ENCODE results near the gene ATP5F1B. TPM values are rescaled to one million over a fixed set of nuclear protein-coding genes. Genes with fewer than 3 reads are reported as not detected.
"Not testable (repeated sequence)": the region's sequence is repeated elsewhere in the genome, so short reads cannot be mapped to it uniquely, and the experiment has no call there.

The ATP5F1B gene
- total and polyA plus RNA-seq, 7 donors: 414 to 1,730 (median 487) TPM

DNA sequence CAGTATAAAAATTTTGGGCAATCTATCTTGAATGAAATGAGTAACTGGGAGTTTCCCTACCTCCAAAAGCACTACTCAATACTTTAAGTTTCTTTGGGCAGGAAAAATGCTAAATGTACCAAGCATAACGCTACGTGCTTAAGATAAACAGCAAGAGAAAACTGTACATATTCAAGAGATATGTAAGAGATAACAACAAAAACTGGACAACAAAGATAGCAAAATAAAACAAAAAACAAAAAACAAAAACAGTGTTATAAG, 22.3 kb upstream of the ATP5F1B start:
- WGBS, 2 donors: 89 to 90% methylated on average over 2 of the region's 2 CpGs
- H3K36me3 ChIP-seq: peaks cover 11 to 96% (median 60%) of the 10 kb centered on the region in 4 donors
- no peak overlapping the region for H3K4me3 ChIP-seq
- no peak for DNase-seq
- H3K27me3 ChIP-seq: no peaks in the 10 kb centered on the region
- no peak overlapping the region for H3K27ac ChIP-seq
- no peak for TF ChIP-seq POLR2AphosphoS5 (IDR thresholded peaks at IDR 0.05)
- TF ChIP-seq EP300 (IDR thresholded peaks at IDR 0.05): no peak
- TF ChIP-seq, protein P1, sequence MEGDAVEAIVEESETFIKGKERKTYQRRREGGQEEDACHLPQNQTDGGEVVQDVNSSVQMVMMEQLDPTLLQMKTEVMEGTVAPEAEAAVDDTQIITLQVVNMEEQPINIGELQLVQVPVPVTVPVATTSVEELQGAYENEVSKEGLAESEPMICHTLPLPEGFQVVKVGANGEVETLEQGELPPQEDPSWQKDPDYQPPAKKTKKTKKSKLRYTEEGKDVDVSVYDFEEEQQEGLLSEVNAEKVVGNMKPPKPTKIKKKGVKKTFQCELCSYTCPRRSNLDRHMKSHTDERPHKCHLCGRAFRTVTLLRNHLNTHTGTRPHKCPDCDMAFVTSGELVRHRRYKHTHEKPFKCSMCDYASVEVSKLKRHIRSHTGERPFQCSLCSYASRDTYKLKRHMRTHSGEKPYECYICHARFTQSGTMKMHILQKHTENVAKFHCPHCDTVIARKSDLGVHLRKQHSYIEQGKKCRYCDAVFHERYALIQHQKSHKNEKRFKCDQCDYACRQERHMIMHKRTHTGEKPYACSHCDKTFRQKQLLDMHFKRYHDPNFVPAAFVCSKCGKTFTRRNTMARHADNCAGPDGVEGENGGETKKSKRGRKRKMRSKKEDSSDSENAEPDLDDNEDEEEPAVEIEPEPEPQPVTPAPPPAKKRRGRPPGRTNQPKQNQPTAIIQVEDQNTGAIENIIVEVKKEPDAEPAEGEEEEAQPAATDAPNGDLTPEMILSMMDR (IDR thresholded peaks at IDR 0.05): no peak
- H3K9me3 ChIP-seq: no peaks in the 10 kb centered on the region
- H3K4me1 ChIP-seq: peaks cover 0 to 25% (median 20%) of the 10 kb centered on the region in 4 donors
- intact Hi-C loops (cut with DNase I): no loop called here

DNA sequence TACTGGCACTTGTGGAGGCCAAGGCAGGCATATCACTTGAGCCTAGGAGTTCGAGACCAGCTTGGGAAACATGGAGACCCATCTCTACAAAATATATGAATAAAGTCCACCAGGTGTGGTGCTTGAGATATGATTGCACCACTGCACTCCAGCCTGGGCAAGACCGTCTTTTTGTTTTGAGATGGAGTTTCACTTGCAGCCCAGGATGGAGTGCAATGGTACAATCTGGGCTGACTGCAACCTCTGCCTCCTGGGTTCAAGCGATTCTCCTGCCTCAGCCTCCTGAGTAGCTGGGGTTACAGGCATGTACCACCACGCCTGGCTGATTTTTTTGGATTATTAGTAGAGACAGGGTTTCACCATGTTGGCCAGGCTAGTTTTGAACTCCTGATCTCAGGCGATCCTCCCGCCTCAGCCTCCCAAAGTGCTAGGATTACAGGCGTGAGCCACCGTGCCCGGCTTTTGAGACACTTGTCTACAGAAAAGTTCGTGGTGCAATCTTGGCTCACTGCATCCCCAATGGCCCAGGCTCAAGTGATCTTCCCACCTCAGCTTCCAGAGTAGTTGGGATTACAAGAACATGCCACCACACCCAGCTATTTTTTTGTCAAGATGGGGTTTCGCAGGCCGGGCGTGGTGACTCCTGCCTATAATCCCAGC, 16.3 kb upstream of the ATP5F1B start:
- WGBS, 2 donors: 91 to 93% methylated on average over 13 of the region's 13 CpGs
- no peak overlapping the region for H3K27ac ChIP-seq
- peaks cover 0 to 53% (median 26%) of the 10 kb centered on the region in 4 donors for H3K36me3 ChIP-seq
- no peak for TF ChIP-seq POLR2A (IDR thresholded peaks at IDR 0.05)
- no peaks in the 10 kb centered on the region for H3K27me3 ChIP-seq
- H3K4me1 ChIP-seq: no peaks in the 10 kb centered on the region
- intact Hi-C loops (cut with DNase I): no loop called here
- DNase-seq: no peak
- no peaks in the 10 kb centered on the region for H3K9me3 ChIP-seq
- no peak overlapping the region for H3K4me3 ChIP-seq

DNA sequence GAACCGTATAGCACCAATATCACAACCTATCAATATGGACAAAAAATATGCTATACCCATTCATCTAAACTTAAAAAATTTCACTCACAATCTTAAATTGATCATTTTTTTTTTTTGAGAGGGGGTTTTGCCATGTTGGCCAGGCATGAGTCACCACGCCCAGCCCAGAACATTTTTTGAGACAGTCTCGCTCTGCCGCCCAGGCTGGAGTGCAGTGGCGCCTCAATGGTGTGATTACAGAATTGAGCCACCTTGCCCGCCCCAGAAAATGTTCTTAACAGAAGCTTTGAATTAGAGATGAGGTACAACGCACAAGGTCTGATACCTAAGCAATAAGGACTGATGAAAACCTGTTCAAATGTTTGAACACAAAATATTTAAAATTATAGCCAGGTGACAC, 15.8 kb upstream of the ATP5F1B start:
- intact Hi-C loops (cut with DNase I): no loop called here
- no peaks in the 10 kb centered on the region for H3K4me1 ChIP-seq
- DNase-seq: no peak
- no peaks in the 10 kb centered on the region for H3K27me3 ChIP-seq
- no peak overlapping the region for H3K27ac ChIP-seq
- peaks cover 0 to 47% (median 21%) of the 10 kb centered on the region in 4 donors for H3K36me3 ChIP-seq
- H3K9me3 ChIP-seq: no peaks in the 10 kb centered on the region
- 86 to 92% methylated on average over 7 of the region's 7 CpGs for WGBS, 2 donors
- no peak for TF ChIP-seq POLR2A (IDR thresholded peaks at IDR 0.05)
- TF ChIP-seq POLR2AphosphoS5 (IDR thresholded peaks at IDR 0.05): no peak
- TF ChIP-seq, protein P1 (IDR thresholded peaks at IDR 0.05): no peak
- TF ChIP-seq EP300 (IDR thresholded peaks at IDR 0.05): no peak
- H3K4me3 ChIP-seq: no peak overlapping the region

DNA sequence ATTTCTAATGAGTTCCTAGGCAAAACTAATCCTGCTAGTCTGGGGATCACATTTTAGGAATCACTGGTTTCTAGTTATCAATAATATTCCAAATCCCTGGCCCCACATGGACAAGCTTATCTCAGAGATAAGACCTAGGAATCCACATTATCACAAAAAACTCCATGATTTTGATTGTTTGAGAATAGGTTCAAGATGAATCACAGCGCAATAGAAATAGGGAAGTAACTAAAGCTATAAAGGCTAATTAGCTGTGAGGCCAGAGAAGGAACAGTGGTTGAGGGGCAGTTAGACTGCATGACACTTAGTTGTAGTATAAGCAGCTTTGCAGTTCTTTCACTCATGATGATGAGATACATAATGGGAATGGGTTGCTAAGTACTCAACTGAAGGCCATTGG, 13.1 kb upstream of the ATP5F1B start:
- Histone ChIP-seq H3K27me3 (no peaks in the 10 kb centered on the region), H3K4me3 (no peak overlapping the region), H3K4me1 (no peaks in the 10 kb centered on the region), H3K36me3 (peaks cover 0 to 21% (median 6%) of the 10 kb centered on the region in 4 donors), H3K27ac (no peak overlapping the region), H3K9me3 (peaks cover 0 to under 1% (median 0%) of the 10 kb centered on the region in 4 donors)
- intact Hi-C loops (cut with DNase I): no loop called here
- TF ChIP-seq EP300 (IDR thresholded peaks at IDR 0.05): no peak
- TF ChIP-seq, protein P1 (IDR thresholded peaks at IDR 0.05): no peak
- no peak for TF ChIP-seq POLR2AphosphoS5 (IDR thresholded peaks at IDR 0.05)
- no peak for TF ChIP-seq POLR2A (IDR thresholded peaks at IDR 0.05)
- WGBS, 2 donors: 20 to 61% methylated on average over 1 of the region's 1 CpG
- no peak for DNase-seq

DNA sequence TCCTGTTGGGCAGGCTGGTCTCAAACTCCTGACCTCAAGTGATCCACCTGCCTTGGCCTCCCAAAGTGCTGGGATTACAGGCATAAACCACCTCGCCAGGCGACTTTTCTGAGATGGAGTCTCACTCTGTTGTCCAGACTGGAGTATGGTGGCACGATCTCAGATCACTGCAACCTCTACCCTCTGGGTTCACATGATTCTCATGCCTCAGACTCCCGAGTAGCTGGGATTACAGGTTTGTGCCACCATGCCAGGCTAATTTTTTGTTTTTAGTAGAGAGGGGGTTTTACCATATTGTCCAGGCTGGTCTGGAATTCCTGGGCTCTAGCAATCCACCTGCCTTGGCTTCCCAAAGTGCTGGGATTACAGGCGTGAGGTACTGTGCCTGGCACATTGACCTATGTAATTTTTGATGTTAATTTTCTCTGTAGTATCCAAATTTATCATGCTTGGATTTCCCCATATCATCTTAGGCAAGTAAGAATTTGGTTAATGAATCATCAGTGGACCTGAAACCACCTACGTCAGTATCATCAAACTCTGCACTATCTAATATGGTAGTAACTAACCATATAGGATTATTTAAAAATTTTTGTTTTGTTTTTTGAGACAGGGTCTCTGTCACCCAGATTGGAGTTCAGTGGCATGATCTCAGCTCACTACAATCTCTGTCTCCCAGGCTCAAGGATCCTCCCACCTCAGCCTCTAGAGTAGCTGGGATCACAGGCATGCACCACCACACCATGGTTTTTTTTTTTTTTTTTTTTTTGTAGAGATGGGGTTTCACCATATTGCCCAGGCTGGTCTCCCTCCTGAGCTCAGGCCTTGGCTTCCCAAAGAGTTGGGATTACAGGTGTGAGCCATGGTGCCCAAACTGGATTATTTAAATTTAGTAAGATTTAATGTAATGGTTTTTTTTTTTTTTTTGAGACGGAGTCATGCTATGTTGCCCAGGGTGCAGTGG, 11.9 kb upstream of the ATP5F1B start:
- Histone ChIP-seq H3K36me3 (peaks cover 0 to 9% (median 0%) of the 10 kb centered on the region in 4 donors), H3K4me3 (no peak overlapping the region), H3K27me3 (no peaks in the 10 kb centered on the region), H3K9me3 (peaks cover 0 to 4% (median 0%) of the 10 kb centered on the region in 4 donors), H3K4me1 (no peaks in the 10 kb centered on the region), H3K27ac (no peak overlapping the region)
- DNase-seq: no peak
- TF ChIP-seq, protein P1 (IDR thresholded peaks at IDR 0.05): no peak
- TF ChIP-seq POLR2AphosphoS5 (IDR thresholded peaks at IDR 0.05) (no peak), POLR2A (IDR thresholded peaks at IDR 0.05) (no peak), EP300 (IDR thresholded peaks at IDR 0.05) (no peak)
- 80 to 88% methylated on average over 7 of the region's 7 CpGs for WGBS, 2 donors
- intact Hi-C loops (cut with DNase I): no loop called here

DNA sequence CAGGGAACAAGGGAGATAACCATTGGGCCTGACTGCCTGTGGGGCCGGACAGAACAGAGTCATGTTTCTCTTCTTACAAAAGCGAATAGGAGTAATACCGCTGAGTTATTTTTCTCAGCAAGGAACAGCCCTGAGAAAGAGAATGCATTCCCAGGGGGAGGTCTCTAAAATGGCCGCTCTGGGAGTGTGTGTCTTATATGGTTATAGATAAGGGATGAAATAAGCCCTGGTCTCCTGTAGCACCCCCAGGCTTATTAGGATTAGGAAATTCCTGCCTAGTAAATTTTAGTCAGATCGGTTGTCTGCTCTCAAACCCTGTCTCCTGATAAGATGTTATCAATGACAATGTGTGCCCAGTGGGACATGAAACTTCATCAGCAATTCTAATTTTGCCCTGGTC, 8.0 kb upstream of the ATP5F1B start:
- DNase-seq; H3K27ac ChIP-seq; H3K4me3 ChIP-seq; H3K27me3 ChIP-seq; H3K9me3 ChIP-seq; H3K4me1 ChIP-seq; H3K36me3 ChIP-seq; intact Hi-C loops (cut with DNase I): not testable (repeated sequence)
- WGBS, 2 donors: 89 to 93% methylated on average over 5 of the region's 5 CpGs

DNA sequence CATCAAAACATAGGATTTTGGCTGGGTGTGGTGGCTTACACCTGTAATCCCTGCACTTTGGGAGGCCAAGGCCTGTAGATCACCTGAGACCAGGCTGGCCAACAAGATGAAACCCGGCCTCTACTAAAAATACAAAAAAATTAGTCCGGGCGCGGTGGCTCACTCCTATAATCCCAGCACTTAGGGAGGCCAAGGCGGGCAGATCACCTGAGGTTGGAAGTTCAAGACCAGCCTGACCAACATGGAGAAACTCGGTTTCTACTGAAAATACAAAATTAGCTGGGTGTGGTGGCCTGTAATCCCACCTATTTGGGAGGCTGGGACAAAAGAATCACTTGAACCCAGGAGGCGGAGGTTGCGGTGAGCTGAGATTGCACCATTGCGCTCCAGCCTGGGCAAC, 2.2 kb upstream of the ATP5F1B start:
- H3K9me3 ChIP-seq, H3K27ac ChIP-seq, DNase-seq, H3K27me3 ChIP-seq, H3K4me3 ChIP-seq: not testable (repeated sequence)
- intact Hi-C loops (cut with DNase I): loop anchor here (10.0 kb wide), 1 partner anchor 357 kb away; the partner anchor contains the start of gene ZBTB39
- H3K36me3 ChIP-seq: peaks cover 5 to 17% (median 13%) of the 10 kb centered on the region in 4 donors
- 96% methylated on average over 9 of the region's 9 CpGs for WGBS, 2 donors
- H3K4me1 ChIP-seq: peaks cover 0 to 28% (median 21%) of the 10 kb centered on the region in 4 donors
